Middle frontal gyrus (tissue), 1 donor: ENCODE measurements around the gene SUMF1.
A peak's percentile ranks its signal among the peaks of the same experiment; 100 is the strongest.
"Not testable (repeated sequence)": the region's sequence is repeated elsewhere in the genome, so short reads cannot be mapped to it uniquely, and the experiment has no call there.

Experiments used
- DNase-seq: peaks from one replicate; pipeline ENCODE4 v3.0.0-alpha.2; 2015; ENCODE audit warnings: low spot score; ENCODE audit errors: extremely low spot score

Gene SUMF1

DNA sequence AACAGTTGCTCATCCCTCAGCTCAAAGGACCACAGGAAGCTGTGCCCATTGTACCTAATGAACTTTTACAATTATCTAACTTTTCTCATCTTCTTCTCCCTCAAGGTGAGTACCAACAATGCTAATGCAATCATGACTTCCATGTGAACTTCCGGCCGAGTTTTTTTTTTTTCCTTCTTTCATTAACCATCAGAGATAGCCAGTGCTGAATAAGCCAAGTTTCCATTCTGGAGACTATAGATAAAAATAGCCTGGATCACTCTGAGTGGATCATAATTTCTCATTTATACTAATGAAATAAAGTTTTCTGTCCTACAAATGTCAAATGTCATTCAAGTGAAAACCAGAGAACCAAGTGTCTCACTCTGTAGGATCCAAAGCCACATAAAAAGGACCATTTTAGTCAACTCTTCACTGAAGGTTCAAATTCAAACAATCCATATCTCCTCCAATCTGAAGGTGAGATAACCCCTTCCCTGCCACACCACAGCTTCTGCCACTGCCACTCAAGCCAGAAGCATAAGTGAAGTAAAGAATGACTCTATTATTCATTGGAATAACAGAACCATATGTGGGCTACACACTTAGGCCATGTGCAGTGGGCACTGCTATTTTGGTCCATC, 5.5 kb downstream of the SUMF1 start:
- no peak for DNase-seq

- no peak for DNase-seq
Observed at GRCh38 chr3:4460334-4460733, 6.7 kb downstream of the SUMF1 start.

- DNase-seq = no peak
Observed at GRCh38 chr3:4458961-4459360, 8.1 kb downstream of the SUMF1 start.

- not testable (repeated sequence) for DNase-seq
Observed at GRCh38 chr3:4456780-4457179, 10.3 kb downstream of the SUMF1 start.

GRCh38 chr3:4454142-4454541, 12.9 kb downstream of the SUMF1 start:
- no peak for DNase-seq

DNA sequence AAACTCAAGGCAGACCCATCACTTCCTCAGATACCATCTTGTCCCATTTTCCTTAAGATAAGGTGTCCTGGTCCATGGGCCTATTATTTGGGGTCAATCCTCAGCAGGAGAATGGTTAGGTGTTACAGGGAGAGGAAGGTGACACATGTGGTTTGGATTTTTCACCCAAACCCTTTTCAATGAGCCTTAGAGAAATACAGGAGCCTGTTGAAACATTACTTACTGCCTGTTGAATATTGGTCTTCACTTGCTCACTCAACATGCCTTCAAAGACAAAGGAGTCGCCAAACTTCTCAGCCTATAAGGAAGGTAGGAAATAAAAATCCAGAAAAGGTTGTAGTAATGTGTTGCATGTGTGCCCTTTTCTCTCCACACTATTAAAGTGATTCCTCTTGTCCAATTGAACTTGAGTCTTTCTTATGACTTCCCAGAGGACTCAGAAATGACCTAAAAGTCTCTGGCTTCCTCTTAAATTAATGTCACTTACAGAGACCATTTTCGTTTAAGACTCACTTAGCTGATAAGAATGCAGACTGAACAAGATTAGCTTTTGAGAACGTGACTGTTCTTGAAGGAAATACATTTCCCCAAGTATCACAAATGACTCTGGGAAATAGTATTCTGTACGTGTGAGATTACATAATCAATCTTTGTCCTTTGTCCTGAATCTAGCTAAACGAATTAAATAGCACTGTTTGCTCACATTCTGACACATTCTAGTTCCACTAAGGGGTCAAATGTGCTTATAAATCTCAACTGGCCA, 17.8 kb downstream of the SUMF1 start:
- no peak for DNase-seq

- DNase-seq = no peak
Observed at GRCh38 chr3:4448187-4448586, 18.9 kb downstream of the SUMF1 start.

DNA sequence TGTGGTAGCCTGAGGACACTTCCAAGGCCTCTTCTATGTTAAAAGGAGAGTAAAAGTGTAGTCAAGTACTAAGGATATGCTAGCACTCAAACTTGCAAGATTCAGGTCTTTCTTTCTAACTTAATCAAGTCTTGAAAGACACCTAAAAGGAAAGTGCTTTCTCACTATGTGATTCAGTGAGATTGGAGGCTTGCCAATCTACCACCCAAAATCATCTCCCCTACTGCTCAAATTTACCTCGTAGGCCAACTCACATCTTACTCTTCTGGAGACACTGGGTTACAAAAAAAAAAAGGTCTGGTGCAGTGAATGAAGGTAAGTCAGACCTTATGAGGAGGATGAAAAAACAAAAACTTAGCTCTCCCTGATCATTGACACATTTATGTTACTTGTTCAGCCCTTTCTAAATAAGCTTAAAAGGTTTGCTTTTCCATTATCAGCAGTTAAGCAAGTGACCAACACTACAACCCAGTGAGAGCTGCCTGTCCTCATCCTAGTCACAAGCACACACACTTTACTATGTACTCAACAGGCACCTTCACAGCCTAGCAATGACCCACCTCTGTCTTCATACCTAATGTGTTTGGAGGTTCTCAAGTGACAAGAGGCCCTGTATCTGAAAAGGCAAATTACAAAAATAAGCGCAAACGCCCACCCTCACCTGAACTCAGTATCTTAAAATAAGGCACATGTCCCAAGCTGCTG, 19.6 kb downstream of the SUMF1 start:
- DNase-seq = no peak

GRCh38 chr3:4440951-4441350, 26.1 kb downstream of the SUMF1 start:
- no peak for DNase-seq

- DNase-seq = no peak
Observed at GRCh38 chr3:4438296-4438695, 28.8 kb downstream of the SUMF1 start.

DNA sequence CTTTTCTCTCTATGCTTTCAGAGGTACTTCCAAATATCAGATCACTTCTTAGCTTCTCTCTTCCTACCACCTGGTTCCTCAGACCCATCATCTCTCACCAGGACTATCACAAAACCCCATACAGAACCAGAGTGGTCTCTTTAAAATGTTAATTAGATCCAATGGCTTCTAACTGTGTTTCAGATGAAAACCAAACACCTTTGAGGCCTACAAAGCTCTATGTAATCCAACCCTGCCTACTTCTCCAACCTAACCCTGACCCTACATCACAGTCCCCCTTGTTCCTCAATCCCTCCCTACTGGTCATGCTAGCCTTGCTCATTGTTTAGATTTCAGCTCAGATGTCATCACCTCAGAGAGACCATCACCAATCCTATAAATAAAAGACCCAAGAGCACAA, 34.8 kb downstream of the SUMF1 start:
- no peak for DNase-seq

DNA sequence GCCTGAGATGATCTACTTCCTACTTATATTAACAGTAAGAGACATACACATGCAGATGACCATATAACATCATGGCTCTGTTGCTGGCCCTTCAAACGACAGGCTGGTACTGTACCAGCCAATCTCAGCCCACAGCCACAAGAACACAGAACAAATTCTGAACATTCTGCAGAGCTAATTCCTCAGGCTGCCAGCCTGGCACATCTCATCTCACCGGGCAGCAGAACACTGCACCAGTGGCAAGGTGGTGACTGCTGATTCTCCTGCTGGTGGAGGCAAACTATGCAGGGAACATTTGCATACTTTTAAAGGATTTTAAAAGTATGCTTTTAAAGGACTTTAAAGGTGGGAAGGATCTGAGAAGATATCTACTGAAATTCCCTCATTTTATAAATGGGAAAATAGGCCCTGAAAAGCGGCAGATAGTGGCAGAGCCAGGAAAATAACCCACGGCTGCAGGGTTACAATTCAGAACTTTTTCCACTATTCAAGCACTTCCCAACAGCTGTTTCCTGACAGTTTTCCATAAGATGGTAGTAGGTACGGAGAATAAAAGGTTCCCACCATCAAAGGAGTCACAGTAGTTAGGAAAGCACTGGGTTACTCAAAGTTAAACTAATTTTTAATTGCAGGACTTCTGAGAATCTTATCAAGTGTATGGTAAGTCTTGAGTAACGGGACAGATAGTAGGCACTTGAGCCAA, 37.3 kb downstream of the SUMF1 start:
- DNase-seq = no peak

DNA sequence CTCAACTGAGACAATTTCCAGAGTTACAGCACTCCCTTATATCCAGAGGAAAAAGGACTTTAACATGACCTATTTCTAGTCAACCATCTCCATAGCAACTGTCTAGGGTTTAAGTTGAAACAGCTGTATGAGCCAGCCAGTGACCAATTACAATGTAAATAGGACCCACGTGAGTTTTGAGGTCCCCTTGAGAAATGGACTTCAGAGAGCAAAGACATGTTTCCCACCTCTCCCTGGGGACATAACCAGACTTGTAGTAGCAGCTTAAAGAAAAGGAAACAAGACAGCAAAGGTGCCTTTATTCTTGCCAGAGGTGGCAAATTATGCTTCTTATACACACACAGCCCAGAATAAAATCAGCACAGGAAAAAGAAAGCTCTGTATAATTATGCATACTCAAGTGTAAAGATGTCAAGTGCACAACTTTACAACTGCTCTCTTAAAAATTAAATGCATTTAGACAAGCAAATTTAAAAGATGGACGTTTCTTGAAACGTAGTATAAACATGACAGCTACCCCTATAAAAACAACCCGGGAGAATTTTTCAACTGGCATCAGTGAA, 40.2 kb downstream of the SUMF1 start:
- DNase-seq = no peak

GRCh38 chr3:4426261-4426781, 40.7 kb downstream of the SUMF1 start:
- no peak for DNase-seq

- no peak for DNase-seq
Observed at GRCh38 chr3:4425707-4426106, 41.4 kb downstream of the SUMF1 start.

DNA sequence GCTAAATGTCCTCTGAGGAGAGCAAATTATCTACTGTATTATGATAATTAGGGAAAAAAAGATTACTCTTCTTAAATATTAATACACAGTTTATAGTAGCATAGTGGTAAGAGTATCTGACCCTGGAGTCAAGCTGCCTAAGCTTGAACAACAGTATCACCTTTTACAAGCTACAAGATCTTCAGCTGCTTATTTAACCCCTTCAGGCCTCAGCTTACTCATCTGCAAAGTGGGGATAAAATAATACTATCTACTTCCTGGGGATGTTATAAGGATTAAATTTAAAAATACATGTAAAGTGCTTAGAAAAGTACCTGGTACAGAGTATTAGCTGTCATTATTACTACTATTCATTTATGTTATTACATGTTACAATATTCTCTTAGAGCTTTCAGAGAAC, 42.0 kb downstream of the SUMF1 start:
- no peak for DNase-seq

DNA sequence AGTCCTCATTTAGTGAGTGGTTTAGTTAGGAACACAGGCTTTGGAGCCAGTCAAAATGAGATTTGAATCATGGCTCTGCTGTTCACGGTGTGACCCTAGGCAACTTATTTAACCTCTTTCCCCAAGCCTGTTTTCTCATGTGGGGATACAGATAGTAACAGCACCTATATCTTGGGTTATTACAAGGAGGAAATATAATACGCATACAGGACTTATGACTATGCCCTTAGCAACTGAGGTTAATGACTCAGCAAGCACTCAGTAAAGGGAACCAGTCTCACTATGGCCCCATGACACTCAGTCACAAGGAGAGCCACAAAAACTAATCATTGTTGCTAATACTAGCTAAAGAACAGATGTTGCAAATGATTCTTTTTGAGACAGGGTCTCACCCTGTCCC, 45.9 kb downstream of the SUMF1 start:
- DNase-seq = no peak

GRCh38 chr3:4419920-4420319, 47.1 kb downstream of the SUMF1 start:
- DNase-seq = no peak

DNA sequence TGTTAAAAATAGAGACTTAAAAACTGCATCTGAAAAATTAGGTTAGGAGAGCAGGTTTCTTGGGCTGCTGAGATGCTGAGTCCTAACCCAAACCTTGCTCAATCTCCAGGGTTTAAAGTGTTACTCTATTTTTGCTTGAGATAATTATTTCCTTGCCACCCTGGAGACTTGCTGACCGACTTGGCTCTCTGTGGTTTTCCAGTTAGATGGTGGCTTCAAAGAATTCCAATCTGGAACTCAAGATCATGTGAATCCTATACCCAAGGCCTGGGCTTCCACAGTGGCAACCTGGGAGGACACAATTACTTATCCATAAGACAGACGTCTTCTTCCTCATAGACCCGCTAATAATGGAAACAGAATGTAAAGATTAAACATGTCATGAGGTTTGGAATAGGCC, 47.7 kb downstream of the SUMF1 start:
- DNase-seq = no peak

DNA sequence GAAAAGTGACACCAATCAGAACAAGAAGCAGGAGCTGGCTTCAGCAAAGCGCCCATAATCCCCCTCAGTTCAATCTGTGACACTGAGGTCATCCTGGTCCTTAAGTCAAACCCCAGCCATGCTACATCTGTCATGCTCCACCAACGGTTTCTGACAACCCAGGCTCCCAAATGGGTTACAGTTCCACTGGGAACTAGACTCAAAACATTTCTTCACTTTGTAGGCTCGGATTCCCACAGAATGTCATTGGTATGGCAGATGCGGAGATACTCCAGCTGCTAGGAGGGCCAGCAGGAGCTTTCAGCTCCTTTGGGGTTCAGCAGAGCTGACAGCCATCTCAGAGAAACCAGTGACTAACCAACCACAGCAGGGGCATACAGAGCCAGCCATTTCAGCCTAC, 48.9 kb downstream of the SUMF1 start:
- DNase-seq = no peak

DNA sequence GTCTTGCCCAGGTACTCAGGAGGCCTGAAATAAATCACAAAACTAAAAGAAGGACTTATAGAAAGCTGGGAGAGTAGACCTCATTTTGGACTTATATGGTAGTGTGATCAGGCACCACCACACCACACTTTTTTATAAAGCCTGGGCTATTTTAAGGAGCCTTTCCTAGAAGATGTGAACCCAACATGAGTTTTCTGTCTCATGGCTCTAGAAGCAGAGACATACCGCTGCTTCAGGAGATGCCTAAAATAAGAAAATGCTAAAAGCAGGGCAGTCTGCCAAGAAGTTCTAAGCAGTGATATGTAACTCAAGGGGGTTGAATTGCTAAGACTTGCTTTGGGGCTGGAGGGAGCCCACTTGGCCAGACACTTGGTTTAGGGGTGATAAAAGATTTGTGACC, 49.6 kb downstream of the SUMF1 start:
- peak; percentile 18 for DNase-seq
